HepG2 (cell line): ENCODE measurements around the gene ITCH. TPM values are rescaled to one million over a fixed set of nuclear protein-coding genes. Genes with fewer than 3 reads are reported as not detected.

ENCODE experiments used
- BHLHE40 ChIP-seq: IDR thresholded peaks from 2 replicates; pipeline ENCODE4 v1.6.1; 2011; ENCODE audit warnings: low read length, improper control_type of control experiment
- DMAP1 ChIP-seq: IDR thresholded peaks from 2 replicates; pipeline ENCODE4 v1.6.1; 2016
- HHEX ChIP-seq: IDR thresholded peaks from 2 replicates; pipeline ENCODE4 v1.6.1; 2016; ENCODE audit warnings: control low read depth
- MED13 ChIP-seq: sonication (generic); formaldehyde crosslinking; IDR thresholded peaks from 2 replicates; pipeline ENCODE4 v1.5.0; 2020; ENCODE audit warnings: missing genetic modification reagents
- PHF21A ChIP-seq: sonication (generic); formaldehyde crosslinking; IDR thresholded peaks from 2 replicates; pipeline ENCODE4 v1.5.0; 2020; ENCODE audit warnings: mild to moderate bottlenecking, missing genetic modification reagents
- POLR2A ChIP-seq, 2 experiments: IDR thresholded peaks; 2 replicates each; pipeline ENCODE4 v1.6.1; 2011; ENCODE audit warnings: low read depth in 2 of 2, low read length in 2 of 2, mild to moderate bottlenecking in 1 of 2, moderate library complexity in 1 of 2; ENCODE audit not compliant: insufficient read depth in 1 of 2
- RCOR2 ChIP-seq: IDR thresholded peaks from 2 replicates; pipeline ENCODE4 v1.6.1; 2016; ENCODE audit warnings: missing biosample characterization, missing genetic modification reagents
- SOX5 ChIP-seq: IDR thresholded peaks from 2 replicates; pipeline ENCODE4 v1.6.1; 2016; ENCODE audit warnings: borderline replicate concordance
- SRSF9 ChIP-seq: fragments of 200-400 bp; formaldehyde crosslinking; IDR thresholded peaks from 2 replicates; pipeline ENCODE4 v1.6.1; 2018; ENCODE audit warnings: borderline replicate concordance, mild to moderate bottlenecking, low read depth, low read length; ENCODE audit not compliant: insufficient read depth, poor library complexity, severe bottlenecking
- SSRP1 ChIP-seq: IDR thresholded peaks from 2 replicates; pipeline ENCODE4 v1.6.1; 2016; ENCODE audit warnings: control low read depth
- THYN1 ChIP-seq: sonication (generic); formaldehyde crosslinking; IDR thresholded peaks from 2 replicates; pipeline ENCODE4 v1.8.1; 2023; ENCODE audit warnings: low read depth, mild to moderate bottlenecking, moderate library complexity, missing genetic modification reagents, borderline replicate concordance
- ZNF24 ChIP-seq: fragments of 450-650 bp; IDR thresholded peaks from 2 replicates; pipeline ENCODE4 v1.6.1; 2017; ENCODE audit warnings: antibody characterized with exemption, mild to moderate bottlenecking
- ZNF292 ChIP-seq: sonication (generic); formaldehyde crosslinking; IDR thresholded peaks from 2 replicates; pipeline ENCODE4 v1.8.1; 2022; ENCODE audit warnings: mild to moderate bottlenecking, low read depth, missing genetic modification reagents, borderline replicate concordance
- ZNF816 ChIP-seq: sonication (generic); formaldehyde crosslinking; IDR thresholded peaks from 2 replicates; pipeline ENCODE4 v1.8.0; 2022; ENCODE audit warnings: missing genetic modification reagents, mild to moderate bottlenecking, borderline replicate concordance
- ZSCAN22 ChIP-seq: sonication (generic); formaldehyde crosslinking; IDR thresholded peaks from 2 replicates; pipeline ENCODE4 v1.4.0; 2020; ENCODE audit warnings: mild to moderate bottlenecking, missing genetic modification reagents
- polyA plus RNA-seq, 8 experiments: library from polyadenylated mRNA; depleted of rRNA in 3 of 8; stranded (reverse) in 7 of 8; unstranded in 1 of 8; fragments of >200 nt; fragmentation: Illumina TruSeq in 4 of 8; extraction: Trizol in 4 of 8; gene quantifications; 2 replicates each; pipeline versions ENCODE4 v1.2.1 to v1.2.3, GENCODE V29; 2011 to 2016; ENCODE audit warnings: low read depth in 4 of 8, missing spikeins in 1 of 8, mixed read lengths in 1 of 8; ENCODE audit not compliant: insufficient read depth in 1 of 8
- total RNA-seq, 5 experiments: library from RNA; depleted of rRNA; stranded (reverse); fragments of >200 nt; fragmentation: Illumina TruSeq; extraction: Trizol; gene quantifications; 2 replicates each; pipeline ENCODE4 v1.2.3, GENCODE V29; 2016; ENCODE audit warnings: low read depth in 1 of 5
- TF ChIP-seq, protein P1 (sequence below): sonication (generic); formaldehyde crosslinking; IDR thresholded peaks from 2 replicates; pipeline ENCODE4 v1.4.0; 2020; ENCODE audit warnings: missing genetic modification reagents, low read depth, mild to moderate bottlenecking, borderline replicate concordance
- TF ChIP-seq, protein P2 (sequence below): sonication (generic); formaldehyde crosslinking; IDR thresholded peaks from 2 replicates; pipeline ENCODE4 v1.5.0; 2020; ENCODE audit warnings: mild to moderate bottlenecking, missing genetic modification reagents
- TF ChIP-seq, protein P3 (sequence below): IDR thresholded peaks from 2 replicates; pipeline ENCODE4 v1.6.1; 2016; ENCODE audit warnings: mild to moderate bottlenecking, missing biosample characterization, missing genetic modification reagents
- TF ChIP-seq, protein P4 (sequence below): sonication (generic); formaldehyde crosslinking; conservative IDR thresholded peaks from 2 replicates; pipeline ENCODE4 v1.4.0; 2020; ENCODE audit warnings: missing genetic modification reagents
- TF ChIP-seq, protein P5 (sequence below): sonication (generic); formaldehyde crosslinking; IDR thresholded peaks from 2 replicates; pipeline ENCODE4 v1.4.0; 2020; ENCODE audit warnings: missing genetic modification reagents, borderline replicate concordance
- TF ChIP-seq, protein P6 (sequence below): sonication (generic); formaldehyde crosslinking; IDR thresholded peaks from 2 replicates; pipeline ENCODE4 v1.8.1; 2022; ENCODE audit warnings: mild to moderate bottlenecking, missing genetic modification reagents

ITCH gene
- total and polyA plus RNA-seq, 2 of the 13 experiments (the other 11 are each of a cell fraction or from before 2014, with no cell fraction given) = 20.5 to 112 TPM

DNA sequence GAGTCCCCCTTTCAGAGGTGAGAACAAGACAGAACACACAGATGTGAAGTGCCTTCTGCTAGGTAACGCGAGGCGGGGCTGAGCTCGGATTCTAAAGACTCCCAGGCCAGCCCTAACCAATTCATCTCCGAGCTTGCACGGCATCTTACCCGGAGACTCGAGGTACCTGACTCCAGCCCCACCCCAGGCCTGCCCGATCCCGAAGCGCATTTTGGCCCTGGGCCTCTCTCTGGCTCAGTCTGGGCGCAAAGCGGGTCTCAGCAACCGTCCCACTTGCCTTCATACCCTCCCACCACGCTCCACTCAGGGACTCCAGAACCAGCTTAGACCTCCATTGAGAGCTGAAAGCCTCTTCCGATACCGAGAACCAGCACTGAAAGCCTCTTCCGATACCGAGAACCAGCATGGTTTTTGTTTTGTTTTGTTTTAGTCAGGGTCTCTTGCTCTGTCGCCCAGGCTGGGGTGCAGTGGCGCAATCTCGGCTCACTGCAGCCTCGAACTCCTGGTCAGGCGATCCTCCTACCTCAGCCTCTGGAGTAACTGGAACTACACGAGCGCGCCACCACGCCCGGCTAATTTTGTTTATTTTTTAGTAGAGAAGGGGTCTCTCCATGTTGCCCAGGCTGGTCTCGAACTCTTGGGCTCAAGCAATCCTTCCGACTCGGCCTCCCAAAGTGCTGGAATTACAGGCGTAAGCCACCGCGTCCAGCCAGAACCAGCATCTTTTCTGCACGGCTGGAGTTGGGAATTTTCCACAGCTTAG, 152.6 kb downstream of the ITCH start (continued):
- TF ChIP-seq THYN1 (CRISPR knock-in tag) (no peak), ZNF292 (CRISPR knock-in tag) (0 out of 2 replicates have a peak, but pooled peaks have one; percentile 24), SOX5 (no peak; the same call in 1 of the 2 replicates), SRSF9 (no peak), ZNF816 (no peak; the same call in 1 of the 2 replicates), HHEX (CRISPR knock-in tag) (0 out of 2 replicates have a peak, but pooled peaks have one; percentile 27), ZSCAN22 (no peak), SSRP1 (CRISPR knock-in tag) (peak; percentile 54), ZNF24 (0 out of 2 replicates have a peak, but pooled peaks have one; percentile 54), BHLHE40 (no peak), PHF21A (CRISPR knock-in tag) (peak; percentile 37), MED13 (peak; percentile 42; the same call in 1 of the 2 replicates), DMAP1 (no peak), POLR2A (IDR thresholded peaks at IDR 0.05; ENCODE audit: insufficient read depth in 1 of 2, low read depth in 2 of 2, low read length in 2 of 2) (no peak), RCOR2 (CRISPR knock-in tag) (peak; percentile 47; the same call in 1 of the 2 replicates)
- TF ChIP-seq, protein P1, sequence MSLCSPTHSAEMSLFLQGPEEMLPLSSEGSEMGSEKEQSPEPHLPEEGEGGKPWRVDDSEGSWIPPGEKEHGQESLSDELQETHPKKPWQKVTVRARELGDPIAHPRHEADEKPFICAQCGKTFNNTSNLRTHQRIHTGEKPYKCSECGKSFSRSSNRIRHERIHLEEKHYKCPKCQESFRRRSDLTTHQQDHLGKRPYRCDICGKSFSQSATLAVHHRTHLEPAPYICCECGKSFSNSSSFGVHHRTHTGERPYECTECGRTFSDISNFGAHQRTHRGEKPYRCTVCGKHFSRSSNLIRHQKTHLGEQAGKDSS (CRISPR knock-in tag) = peak; percentile 74
- TF ChIP-seq, protein P2, sequence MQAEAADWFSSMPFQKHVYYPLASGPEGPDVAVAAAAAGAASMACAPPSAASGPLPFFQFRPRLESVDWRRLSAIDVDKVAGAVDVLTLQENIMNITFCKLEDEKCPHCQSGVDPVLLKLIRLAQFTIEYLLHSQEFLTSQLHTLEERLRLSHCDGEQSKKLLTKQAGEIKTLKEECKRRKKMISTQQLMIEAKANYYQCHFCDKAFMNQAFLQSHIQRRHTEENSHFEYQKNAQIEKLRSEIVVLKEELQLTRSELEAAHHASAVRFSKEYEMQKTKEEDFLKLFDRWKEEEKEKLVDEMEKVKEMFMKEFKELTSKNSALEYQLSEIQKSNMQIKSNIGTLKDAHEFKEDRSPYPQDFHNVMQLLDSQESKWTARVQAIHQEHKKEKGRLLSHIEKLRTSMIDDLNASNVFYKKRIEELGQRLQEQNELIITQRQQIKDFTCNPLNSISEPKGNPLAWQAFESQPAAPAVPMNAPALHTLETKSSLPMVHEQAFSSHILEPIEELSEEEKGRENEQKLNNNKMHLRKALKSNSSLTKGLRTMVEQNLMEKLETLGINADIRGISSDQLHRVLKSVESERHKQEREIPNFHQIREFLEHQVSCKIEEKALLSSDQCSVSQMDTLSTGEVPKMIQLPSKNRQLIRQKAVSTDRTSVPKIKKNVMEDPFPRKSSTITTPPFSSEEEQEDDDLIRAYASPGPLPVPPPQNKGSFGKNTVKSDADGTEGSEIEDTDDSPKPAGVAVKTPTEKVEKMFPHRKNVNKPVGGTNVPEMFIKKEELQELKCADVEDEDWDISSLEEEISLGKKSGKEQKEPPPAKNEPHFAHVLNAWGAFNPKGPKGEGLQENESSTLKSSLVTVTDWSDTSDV (CRISPR knock-in tag) = no peak; the same call in 1 of the 2 replicates
- TF ChIP-seq, protein P3, sequence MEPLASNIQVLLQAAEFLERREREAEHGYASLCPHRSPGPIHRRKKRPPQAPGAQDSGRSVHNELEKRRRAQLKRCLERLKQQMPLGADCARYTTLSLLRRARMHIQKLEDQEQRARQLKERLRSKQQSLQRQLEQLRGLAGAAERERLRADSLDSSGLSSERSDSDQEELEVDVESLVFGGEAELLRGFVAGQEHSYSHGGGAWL (CRISPR knock-in tag) = no peak
- TF ChIP-seq, protein P4, sequence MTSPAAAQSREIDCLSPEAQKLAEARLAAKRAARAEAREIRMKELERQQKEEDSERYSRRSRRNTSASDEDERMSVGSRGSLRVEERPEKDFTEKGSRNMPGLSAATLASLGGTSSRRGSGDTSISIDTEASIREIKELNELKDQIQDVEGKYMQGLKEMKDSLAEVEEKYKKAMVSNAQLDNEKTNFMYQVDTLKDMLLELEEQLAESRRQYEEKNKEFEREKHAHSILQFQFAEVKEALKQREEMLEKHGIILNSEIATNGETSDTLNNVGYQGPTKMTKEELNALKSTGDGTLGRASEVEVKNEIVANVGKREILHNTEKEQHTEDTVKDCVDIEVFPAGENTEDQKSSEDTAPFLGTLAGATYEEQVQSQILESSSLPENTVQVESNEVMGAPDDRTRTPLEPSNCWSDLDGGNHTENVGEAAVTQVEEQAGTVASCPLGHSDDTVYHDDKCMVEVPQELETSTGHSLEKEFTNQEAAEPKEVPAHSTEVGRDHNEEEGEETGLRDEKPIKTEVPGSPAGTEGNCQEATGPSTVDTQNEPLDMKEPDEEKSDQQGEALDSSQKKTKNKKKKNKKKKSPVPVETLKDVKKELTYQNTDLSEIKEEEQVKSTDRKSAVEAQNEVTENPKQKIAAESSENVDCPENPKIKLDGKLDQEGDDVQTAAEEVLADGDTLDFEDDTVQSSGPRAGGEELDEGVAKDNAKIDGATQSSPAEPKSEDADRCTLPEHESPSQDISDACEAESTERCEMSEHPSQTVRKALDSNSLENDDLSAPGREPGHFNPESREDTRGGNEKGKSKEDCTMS (CRISPR knock-in tag) = no peak
- TF ChIP-seq, protein P5, sequence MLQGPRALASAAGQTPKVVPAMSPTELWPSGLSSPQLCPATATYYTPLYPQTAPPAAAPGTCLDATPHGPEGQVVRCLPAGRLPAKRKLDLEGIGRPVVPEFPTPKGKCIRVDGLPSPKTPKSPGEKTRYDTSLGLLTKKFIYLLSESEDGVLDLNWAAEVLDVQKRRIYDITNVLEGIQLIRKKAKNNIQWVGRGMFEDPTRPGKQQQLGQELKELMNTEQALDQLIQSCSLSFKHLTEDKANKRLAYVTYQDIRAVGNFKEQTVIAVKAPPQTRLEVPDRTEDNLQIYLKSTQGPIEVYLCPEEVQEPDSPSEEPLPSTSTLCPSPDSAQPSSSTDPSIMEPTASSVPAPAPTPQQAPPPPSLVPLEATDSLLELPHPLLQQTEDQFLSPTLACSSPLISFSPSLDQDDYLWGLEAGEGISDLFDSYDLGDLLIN (CRISPR knock-in tag) = no peak
- TF ChIP-seq, protein P6, sequence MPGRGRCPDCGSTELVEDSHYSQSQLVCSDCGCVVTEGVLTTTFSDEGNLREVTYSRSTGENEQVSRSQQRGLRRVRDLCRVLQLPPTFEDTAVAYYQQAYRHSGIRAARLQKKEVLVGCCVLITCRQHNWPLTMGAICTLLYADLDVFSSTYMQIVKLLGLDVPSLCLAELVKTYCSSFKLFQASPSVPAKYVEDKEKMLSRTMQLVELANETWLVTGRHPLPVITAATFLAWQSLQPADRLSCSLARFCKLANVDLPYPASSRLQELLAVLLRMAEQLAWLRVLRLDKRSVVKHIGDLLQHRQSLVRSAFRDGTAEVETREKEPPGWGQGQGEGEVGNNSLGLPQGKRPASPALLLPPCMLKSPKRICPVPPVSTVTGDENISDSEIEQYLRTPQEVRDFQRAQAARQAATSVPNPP (CRISPR knock-in tag) = no peak; the same call in 1 of the 2 replicates
